ENCODE results near the gene BTBD16.

BTBD16 gene

GRCh38 chr10:122248356-122249302, 22.5 kb upstream of the BTBD16 start:
- DNase-seq (ENCODE audit: low read depth in 2 of 2): no peak

GRCh38 chr10:122249303-122249850, 21.7 kb upstream of the BTBD16 start:
- DNase-seq (ENCODE audit: low read depth in 2 of 2): no peak

GRCh38 chr10:122249991-122250750, 20.9 kb upstream of the BTBD16 start:
- DNase-seq (ENCODE audit: low read depth in 2 of 2): no peak

DNA sequence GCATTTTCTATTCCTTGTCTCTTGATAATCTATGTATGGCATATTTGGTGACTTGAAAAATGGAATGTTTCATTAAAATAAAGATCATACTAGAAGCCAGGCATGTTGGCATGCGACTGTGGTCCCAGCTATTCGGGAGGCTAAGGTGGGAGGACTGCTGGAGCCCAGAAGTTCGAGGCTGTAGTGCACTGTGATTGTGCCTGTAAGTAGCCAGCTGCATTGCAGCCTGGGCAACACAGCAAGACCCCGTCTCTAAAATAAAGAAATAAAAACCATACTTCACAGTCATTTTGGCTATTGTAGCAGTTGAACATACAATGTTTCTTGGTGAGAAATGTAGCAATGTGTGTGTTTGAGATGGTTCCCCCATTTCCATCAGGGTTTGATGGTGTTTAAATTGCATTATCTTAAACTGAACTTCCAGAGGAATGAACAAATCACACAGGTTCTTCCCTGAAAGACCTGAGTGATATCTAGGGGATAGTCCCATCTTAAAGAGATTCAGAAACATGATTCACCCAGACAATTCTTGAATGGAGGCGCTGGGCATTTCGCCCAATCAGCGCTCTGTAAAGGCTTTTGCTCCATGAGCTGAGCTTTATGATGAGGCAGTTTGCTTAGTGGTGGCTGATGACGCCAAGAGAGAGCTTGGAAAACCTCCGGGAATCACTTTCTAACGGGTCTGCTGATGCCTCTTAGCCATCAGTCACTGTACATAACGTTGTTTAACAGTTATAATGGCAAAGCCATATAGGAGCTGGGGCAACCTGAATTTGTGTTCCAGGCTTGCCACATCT, 19.4 kb upstream of the BTBD16 start:
- DNase-seq (ENCODE audit: low read depth in 2 of 2): no peak

DNA sequence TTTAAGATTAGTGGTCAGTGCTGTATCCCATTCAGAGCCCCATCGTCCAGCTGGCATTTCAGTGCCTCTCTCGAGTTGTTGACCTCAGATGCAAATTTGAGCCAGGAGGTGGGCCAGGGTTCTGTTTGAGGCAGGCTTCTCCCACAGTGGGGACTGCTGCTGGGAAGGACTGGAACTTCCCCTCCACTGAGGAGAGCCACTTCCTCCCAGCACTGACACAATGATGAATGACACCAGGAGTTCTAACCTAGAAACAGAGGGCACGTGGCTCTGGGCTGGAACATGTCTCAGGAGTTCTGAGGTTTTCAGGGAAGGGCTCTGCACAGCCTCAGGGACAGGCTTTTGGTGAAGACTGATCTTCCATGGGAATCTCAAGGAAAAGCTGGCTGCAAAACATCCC, 18.3 kb upstream of the BTBD16 start:
- no peak for DNase-seq (ENCODE audit: low read depth in 2 of 2)

GRCh38 chr10:122253605-122254004, 17.5 kb upstream of the BTBD16 start:
- no peak for DNase-seq (ENCODE audit: low read depth in 2 of 2)

DNA sequence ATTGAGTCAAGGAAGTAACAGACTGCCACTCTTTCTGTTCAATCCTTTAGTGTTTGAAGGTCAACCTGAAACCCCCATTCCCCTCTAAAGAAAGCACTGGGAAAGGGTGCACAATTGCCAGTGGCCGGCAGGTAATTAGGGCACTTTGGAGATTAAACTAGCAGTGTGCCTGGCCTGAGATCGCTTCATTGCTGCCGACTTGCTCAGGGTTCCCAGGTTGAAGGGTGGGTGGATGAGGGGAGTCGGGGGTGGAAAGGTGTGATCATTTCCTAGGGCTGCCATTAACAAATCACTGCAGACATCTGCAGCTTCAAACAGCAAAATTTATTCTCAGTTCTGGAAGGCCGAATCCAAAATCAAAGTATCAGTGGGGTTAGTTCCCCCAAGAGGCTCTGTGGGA, 16.3 kb upstream of the BTBD16 start:
- no peak for DNase-seq (ENCODE audit: low read depth in 2 of 2)

GRCh38 chr10:122255509-122256301, 15.4 kb upstream of the BTBD16 start:
- no peak for DNase-seq (ENCODE audit: low read depth in 2 of 2)

GRCh38 chr10:122257041-122257440, 14.1 kb upstream of the BTBD16 start:
- DNase-seq (ENCODE audit: low read depth in 2 of 2): no peak

DNA sequence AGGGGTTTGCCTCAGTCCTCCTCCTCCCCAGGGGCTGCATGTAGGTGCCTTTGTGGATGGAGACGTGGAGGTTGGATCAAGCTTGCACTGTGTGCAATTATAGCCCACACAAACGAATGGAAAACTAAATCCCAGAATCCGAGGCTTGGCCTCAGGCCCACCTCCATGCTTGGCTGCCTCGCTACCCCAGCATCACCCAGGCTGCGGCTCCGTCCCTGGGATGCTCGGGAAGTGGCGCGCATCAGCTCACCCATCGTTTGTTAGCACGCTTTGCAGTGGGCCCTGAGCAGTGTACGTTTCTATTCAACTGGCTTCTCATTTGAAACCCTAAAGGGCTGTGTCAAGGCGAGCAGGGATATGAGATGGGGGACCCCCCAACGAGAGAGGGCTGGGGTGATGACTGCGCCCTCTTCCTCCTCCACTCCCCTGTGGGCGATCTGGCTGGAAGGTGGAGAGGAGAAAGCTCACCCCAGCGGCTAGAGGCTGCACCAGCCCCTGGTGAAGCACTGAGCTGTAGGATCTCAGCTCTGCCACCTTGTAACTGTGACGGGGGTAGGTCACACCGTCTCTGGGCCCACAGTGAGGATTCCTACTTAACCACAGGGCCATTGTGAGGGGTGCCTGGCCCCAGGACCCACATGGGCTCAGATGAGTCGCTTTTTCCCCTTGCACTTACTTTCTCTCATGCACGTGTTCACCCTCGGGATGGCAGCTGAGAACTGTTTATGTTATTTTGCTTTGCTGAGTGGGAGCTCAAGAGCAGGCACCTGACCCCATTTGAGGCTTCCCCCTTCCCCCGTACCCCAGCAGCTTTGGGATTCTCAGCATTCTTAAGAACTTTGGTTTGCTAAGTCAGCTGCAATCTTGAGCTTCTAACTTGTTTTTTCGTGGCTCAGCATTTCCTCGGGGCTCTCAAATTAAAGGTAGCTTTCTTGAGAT, 12.7 kb upstream of the BTBD16 start:
- no peak for DNase-seq (ENCODE audit: low read depth in 2 of 2)

- no peak for DNase-seq (ENCODE audit: low read depth in 2 of 2)
Measured at GRCh38 chr10:122259075-122259466, 12.0 kb upstream of the BTBD16 start.

- no peak for DNase-seq (ENCODE audit: low read depth in 2 of 2)
Measured at GRCh38 chr10:122261584-122261983, 9.5 kb upstream of the BTBD16 start.

- no peak for DNase-seq (ENCODE audit: low read depth in 2 of 2)
Measured at GRCh38 chr10:122263971-122264370, 7.1 kb upstream of the BTBD16 start.

GRCh38 chr10:122264436-122264835, 6.7 kb upstream of the BTBD16 start:
- no peak for DNase-seq (ENCODE audit: low read depth in 2 of 2)

GRCh38 chr10:122264931-122265330, 6.2 kb upstream of the BTBD16 start:
- no peak for DNase-seq (ENCODE audit: low read depth in 2 of 2)

- no peak for DNase-seq (ENCODE audit: low read depth in 2 of 2)
Measured at GRCh38 chr10:122265896-122266295, 5.2 kb upstream of the BTBD16 start.

DNA sequence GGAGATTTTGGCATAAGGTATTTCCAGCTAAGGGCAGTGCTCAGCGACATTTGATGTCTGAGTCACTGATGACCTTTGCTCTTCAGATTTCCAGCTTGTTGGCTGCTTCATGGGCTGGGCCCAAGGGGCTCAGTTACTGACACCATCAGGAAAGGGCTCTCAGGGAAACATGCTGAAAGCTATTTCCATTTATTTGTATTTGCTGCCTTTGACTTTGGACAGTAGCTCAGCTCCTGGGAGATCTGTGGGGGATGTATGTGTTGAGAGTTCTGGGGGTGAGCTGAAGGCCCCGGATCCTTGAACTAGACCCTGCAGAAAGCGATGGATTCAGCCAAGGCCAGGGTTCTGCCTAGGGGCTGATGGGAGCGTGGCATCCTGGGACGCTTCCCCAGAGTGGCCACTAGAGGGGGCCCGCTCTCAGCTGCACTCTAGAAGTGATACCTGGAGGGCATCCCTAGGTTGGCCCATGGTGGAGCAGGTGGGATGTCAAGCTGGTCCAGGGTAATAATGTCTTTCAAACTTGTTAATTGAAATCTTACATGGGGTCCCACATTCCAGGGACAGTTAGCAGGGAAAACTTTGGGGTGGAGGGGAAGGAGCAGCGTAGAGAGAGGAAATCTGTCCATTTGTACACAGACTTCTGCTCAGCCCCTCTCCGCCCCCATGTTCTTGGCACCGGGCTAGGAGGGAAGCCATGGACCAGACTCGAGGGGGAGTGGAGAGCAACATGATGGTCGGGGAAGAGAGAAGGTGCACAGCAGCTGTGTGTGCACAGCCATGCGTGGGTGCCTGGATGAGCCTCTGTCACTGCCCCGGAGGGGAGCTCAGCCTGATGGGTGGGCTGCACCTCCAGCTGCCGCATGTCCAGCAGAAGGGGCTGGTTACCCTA, 3.0 kb upstream of the BTBD16 start:
- peak in 1 of 2 donors; percentile 20 for DNase-seq (ENCODE audit: low read depth in 2 of 2)

DNA sequence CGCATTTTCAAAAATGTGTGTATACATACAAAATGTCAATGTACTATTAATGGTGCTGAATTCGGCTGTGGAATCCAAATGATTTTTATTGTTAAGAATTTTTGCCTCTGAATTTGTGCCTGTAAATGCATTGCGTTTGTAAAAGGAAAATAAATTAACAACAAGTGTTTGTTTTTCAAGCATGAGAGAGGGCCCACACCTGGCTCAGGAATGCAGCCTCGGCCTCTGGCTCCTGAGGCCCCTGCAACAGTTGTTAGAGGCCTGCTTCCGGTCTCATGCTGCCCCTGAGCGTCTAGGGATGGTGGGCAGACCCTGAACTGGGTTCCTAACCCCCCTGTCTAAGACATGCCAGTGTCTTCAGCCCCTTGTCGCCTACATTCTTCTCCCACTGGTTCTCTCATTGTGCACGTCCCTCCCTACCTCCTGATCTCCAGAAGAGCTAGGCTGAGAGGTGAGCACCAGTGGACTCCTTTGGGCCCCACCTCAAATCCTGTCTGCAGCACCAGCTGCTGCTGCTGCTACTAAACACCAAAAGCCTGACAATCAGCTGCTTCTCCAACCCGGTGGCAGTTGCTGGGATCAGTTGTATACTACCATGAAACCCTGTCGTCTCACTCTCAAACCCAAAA, 1.9 kb upstream of the BTBD16 start:
- no peak for DNase-seq (ENCODE audit: low read depth in 2 of 2)

Measured in stimulated activated CD8-positive, alpha-beta memory T cell treated with anti-CD3 and anti-CD28 coated beads, Interleukin-7, amount 100 ng/mL, for 1 hour (primary cell).